Testis (tissue), 5 donors: Measurements from ENCODE around the gene NINL. TPM values are rescaled to one million over a fixed set of nuclear protein-coding genes. Genes with fewer than 3 reads are reported as not detected.
"Not testable (repeated sequence)": the region's sequence is repeated elsewhere in the genome, so short reads cannot be mapped to it uniquely, and the experiment has no call there.

Experiments used
- DNase-seq: peaks from one replicate; pipeline ENCODE4 v3.0.0-alpha.2; 2019
- H3K27ac ChIP-seq, 2 donors: fragments of 200-600 bp; sonication (generic); one replicate each; pipeline ENCODE4 v1.5.1; 2019
- H3K27me3 ChIP-seq: fragments of 200-600 bp; sonication (generic); one replicate; pipeline ENCODE4 v1.5.1; 2019
- H3K36me3 ChIP-seq: fragments of 200-600 bp; sonication (generic); one replicate; pipeline ENCODE4 v1.5.1; 2017; ENCODE audit warnings: low read depth; ENCODE audit errors: missing control alignments
- H3K4me1 ChIP-seq: fragments of 200-600 bp; sonication (generic); one replicate; pipeline ENCODE4 v1.5.1; 2019
- H3K4me3 ChIP-seq, 2 donors: fragments of 200-600 bp; sonication (generic); one replicate each; pipeline ENCODE4 v1.5.1; 2017 to 2019
- H3K9me3 ChIP-seq: fragments of 200-600 bp; sonication (generic); one replicate; pipeline ENCODE4 v1.5.1; 2017
- CTCF ChIP-seq, 3 experiments: fragments of 450-650 bp in 2 of 3; fragments of 200-600 bp in 1 of 3; sonication (generic) in 1 of 3; IDR thresholded peaks; one replicate each; pipeline ENCODE4 v1.5.1; 2016 to 2019; ENCODE audit warnings: antibody characterized with exemption in 3 of 3, mild to moderate bottlenecking in 2 of 3, moderate library complexity in 1 of 3
- POLR2A ChIP-seq: fragments of 450-650 bp; IDR thresholded peaks from one replicate; pipeline ENCODE4 v1.6.1; 2017; ENCODE audit warnings: antibody characterized with exemption, mild to moderate bottlenecking, moderate library complexity
- WGBS, 2 donors: methylation state at CpG; one replicate each; pipeline ENCODE4 v1.1.5; 2018; 5-methylcytosine and 5-hydroxymethylcytosine counted together
- intact Hi-C: fragments of 100-400 bp; cut with DNase I; formaldehyde crosslinking; loops from one replicate; pipeline ENCODE4 v1.15.1; 2023; ENCODE audit warnings: low total_unique reads
- long read RNA-seq, 2 donors: transcript quantifications; one replicate each; lab custom pipeline, GENCODE V29; 2026
- polyA plus RNA-seq: library from polyadenylated mRNA; stranded (reverse); fragments of 350-450 nt; fragmentation: Illumina TruSeq; extraction: RNeasy Lipid Tissue Mini Kit (QIAGEN cat#74804); gene quantifications from one replicate; pipeline ENCODE4 v1.2.3, GENCODE V29; 2014; ENCODE audit warnings: low read depth, low replicate concordance; ENCODE audit not compliant: insufficient read depth
- total RNA-seq, 2 donors: library from RNA; depleted of rRNA; stranded (reverse); fragments of >200 nt; gene quantifications; one replicate each; pipeline ENCODE4 v1.2.3, GENCODE V29; 2016

The NINL gene
- total RNA-seq, result 10 to 100 TPM; 32.8 to 33.4 TPM
- polyA plus RNA-seq, result 17.9 TPM
- long read RNA-seq, donor 1, partial matches to known transcripts, result 5 of 6 reads
- long read RNA-seq, donor 1, other reads (novel, unspliced or antisense), result 0 of 6 reads
- long read RNA-seq, donor 2, result 0 reads

- 0 to 1% methylated on average over 4 to 89 of the region's 108 CpGs for WGBS, 2 donors
- DNase-seq, result peak; percentile 78
These were observed at the start of gene NINL for GRCh38 chr20:25584905-25585704. Gene NINL (minus strand): TSS chr20:25585531. CDS start chr20:25526587, 58,944 bp downstream.

GRCh38 chr20:25632940-25633790, 47.8 kb upstream of the NINL start:
- intact Hi-C loops, result no loop called here
- DNase-seq, result no peak
- 89 to 92% methylated on average over 5 of the region's 5 CpGs for WGBS, 2 donors

More at GRCh38 chr20:25584905-25585704, at the start of gene NINL:
- H3K9me3 ChIP-seq, result no peaks in the 10 kb centered on the region
- H3K36me3 ChIP-seq, result no peaks in the 10 kb centered on the region
- peak within 1 kb of the TSS; percentile 56 to 89 for H3K27ac ChIP-seq
- no peak for TF ChIP-seq POLR2A
- TF ChIP-seq CTCF (IDR thresholded peaks at IDR 0.05), result no peak
- peak within 1 kb of the TSS; percentile 77 to 83 for H3K4me3 ChIP-seq
- intact Hi-C loops, result no loop called here
- peaks cover 4% of the 10 kb centered on the region for H3K4me1 ChIP-seq
- no peaks in the 10 kb centered on the region for H3K27me3 ChIP-seq

GRCh38 chr20:25630615-25631014, 45.3 kb upstream of the NINL start:
- H3K4me3 ChIP-seq, H3K9me3 ChIP-seq, intact Hi-C loops, H3K4me1 ChIP-seq, H3K36me3 ChIP-seq, DNase-seq, H3K27ac ChIP-seq, H3K27me3 ChIP-seq: not testable (repeated sequence)
- 94 to 98% methylated on average over 2 of the region's 2 CpGs for WGBS, 2 donors

More at GRCh38 chr20:25632940-25633790, 47.8 kb upstream of the NINL start:
- Histone ChIP-seq H3K4me1 (no peaks in the 10 kb centered on the region), H3K27me3 (no peaks in the 10 kb centered on the region), H3K4me3 (no peak overlapping the region), H3K27ac (no peak overlapping the region), H3K36me3 (no peaks in the 10 kb centered on the region), H3K9me3 (no peaks in the 10 kb centered on the region)
- TF ChIP-seq POLR2A, result no peak
- no peak for TF ChIP-seq CTCF (IDR thresholded peaks at IDR 0.05)

- Histone ChIP-seq H3K4me1 (no peaks in the 10 kb centered on the region), H3K36me3 (no peaks in the 10 kb centered on the region), H3K4me3 (no peak overlapping the region), H3K27ac (no peak overlapping the region), H3K9me3 (no peaks in the 10 kb centered on the region), H3K27me3 (no peaks in the 10 kb centered on the region)
- no peak for DNase-seq
- WGBS, 2 donors, result 87 to 94% methylated on average over 8 of the region's 8 CpGs
- intact Hi-C loops, result no loop called here
- no peak for TF ChIP-seq CTCF (IDR thresholded peaks at IDR 0.05)
- TF ChIP-seq POLR2A, result no peak
These were observed 44.6 kb upstream of the NINL start for GRCh38 chr20:25629816-25630499.
